GM12878 (cell line): ENCODE results near the gene PDZD2. TPM values are rescaled to one million over a fixed set of nuclear protein-coding genes. Genes with fewer than 3 reads are reported as not detected.

ENCODE experiments used
- ATAC-seq: fragments of 200-7000 bp; cut with Tn5 transposase; 3 replicates; pipeline ENCODE4 v1.9.1; 2020; ENCODE audit warnings: mild to moderate bottlenecking, moderate library complexity
- BruUV-seq: library from RNA; stranded (reverse); fragments of 400-500 nt; replicated peaks from 2 replicates; lab custom pipeline; 2021; lab: Mats Ljungman, UMichigan
- CTCF ChIA-PET: fragments of 300-600 bp; sonication (Branson Sonifier 250); formaldehyde crosslinking; extraction: SDS; loops from one replicate; lab custom pipeline; 2021; ENCODE audit warnings: inconsistent platforms; lab: Yijun Ruan, JAX
- POLR2A ChIA-PET: fragments of 350-600 bp; formaldehyde crosslinking; extraction: SDS; loops from one replicate; lab custom pipeline; 2021; ENCODE audit warnings: inconsistent platforms; lab: Charles Lee
- RAD21 ChIA-PET: fragments of 300-600 bp; sonication (Branson Sonifier 250); formaldehyde crosslinking; loops from one replicate; lab custom pipeline; 2023; ENCODE audit warnings: antibody characterized with exemption; ENCODE audit not compliant: unreplicated experiment; lab: Charles Lee
- SMC1A ChIA-PET: fragments of 300-600 bp; sonication (Branson Sonifier 250); formaldehyde crosslinking; loops from one replicate; lab custom pipeline; 2023; ENCODE audit not compliant: unreplicated experiment, uncharacterized antibody; lab: Charles Lee
- DNase-seq: peaks from one replicate; pipeline ENCODE4 v3.0.0-alpha.2; 2011; ENCODE audit warnings: low read depth, low spot score
- FAIRE-seq: peaks from 3 replicates; lab custom pipeline; 2011; peaks lifted over from hg19 to GRCh38; lab: Jason Lieb, UNC
- H2AFZ ChIP-seq: 2 replicates; pipeline ENCODE4 v1.6.0; 2011; ENCODE audit warnings: low read depth, low read length, control low read depth; ENCODE audit not compliant: control insufficient read depth
- H3K27ac ChIP-seq: 2 replicates; pipeline ENCODE4 v1.5.1; 2011; ENCODE audit warnings: control low read depth; ENCODE audit not compliant: control insufficient read depth, insufficient read depth
- H3K27me3 ChIP-seq, 2 experiments: replicated peaks in 1 of 2; 2 replicates each; pipeline versions ENCODE4 v1.6.0 to v1.6.1; 2011; ENCODE audit warnings: low read length in 1 of 2; ENCODE audit not compliant: control insufficient read depth in 2 of 2, insufficient read depth in 2 of 2
- H3K36me3 ChIP-seq, 2 experiments: 2 replicates each; pipeline ENCODE4 v1.5.1; 2011; ENCODE audit warnings: low read length in 1 of 2; ENCODE audit not compliant: control insufficient read depth in 2 of 2, insufficient read depth in 2 of 2
- H3K4me1 ChIP-seq: 2 replicates; pipeline ENCODE4 v1.6.1; 2011; ENCODE audit warnings: mild to moderate bottlenecking, low read length, moderate library complexity, mixed read lengths; ENCODE audit not compliant: control insufficient read depth, insufficient read depth
- H3K4me2 ChIP-seq: 2 replicates; pipeline ENCODE4 v1.6.0; 2011; ENCODE audit warnings: control low read depth; ENCODE audit not compliant: control insufficient read depth, insufficient read depth
- H3K4me3 ChIP-seq: fragments of 200-600 bp; sonication (generic); 2 replicates; pipeline ENCODE4 v1.5.1; 2016
- H3K79me2 ChIP-seq: 2 replicates; pipeline ENCODE4 v1.6.0; 2011; ENCODE audit warnings: low read length; ENCODE audit not compliant: control insufficient read depth, insufficient read depth
- H3K9ac ChIP-seq: 2 replicates; pipeline ENCODE4 v1.8.0; 2011; ENCODE audit warnings: low read length, control low read depth, mixed read lengths; ENCODE audit not compliant: control insufficient read depth, insufficient read depth
- H3K9me3 ChIP-seq: replicated peaks from 3 replicates; pipeline ENCODE4 v1.5.1; 2011; ENCODE audit warnings: mild to moderate bottlenecking, low read length; ENCODE audit not compliant: control insufficient read depth, insufficient read depth
- H4K20me1 ChIP-seq: 2 replicates; pipeline ENCODE4 v1.6.0; 2011; ENCODE audit not compliant: control insufficient read depth, insufficient read depth
- BCL11A ChIP-seq: IDR thresholded peaks from 2 replicates; pipeline ENCODE4 v1.6.1; 2011; ENCODE audit warnings: low read depth, low read length
- BMI1 ChIP-seq: fragments of 450-650 bp; IDR thresholded peaks from 2 replicates; pipeline ENCODE4 v1.6.1; 2016; ENCODE audit warnings: mild to moderate bottlenecking, moderate library complexity, borderline replicate concordance
- CREM ChIP-seq: IDR thresholded peaks from 2 replicates; pipeline ENCODE4 v1.6.1; 2014; ENCODE audit warnings: antibody characterized with exemption, low read depth
- HDGF ChIP-seq: fragments of 450-650 bp; IDR thresholded peaks from 2 replicates; pipeline ENCODE4 v1.6.1; 2016; ENCODE audit warnings: antibody characterized with exemption
- JUNB ChIP-seq: IDR thresholded peaks from 2 replicates; pipeline ENCODE4 v1.6.1; 2016; ENCODE audit warnings: antibody characterized with exemption, mild to moderate bottlenecking
- KDM1A ChIP-seq: fragments of 200-600 bp; sonication (generic); IDR thresholded peaks from 2 replicates; pipeline ENCODE4 v1.6.1; 2016; ENCODE audit warnings: borderline replicate concordance
- MEF2B ChIP-seq: fragments of 450-650 bp; IDR thresholded peaks from 2 replicates; pipeline ENCODE4 v1.6.1; 2018; ENCODE audit warnings: mild to moderate bottlenecking, moderate library complexity; ENCODE audit not compliant: partially characterized antibody, poor library complexity, severe bottlenecking
- POLR2A ChIP-seq: IDR thresholded peaks from 2 replicates; pipeline ENCODE4 v1.6.1; 2011; ENCODE audit warnings: low read depth, mild to moderate bottlenecking, low read length
- POLR2AphosphoS5 ChIP-seq: IDR thresholded peaks from 2 replicates; pipeline ENCODE4 v1.6.1; 2011; ENCODE audit warnings: mild to moderate bottlenecking, low read length, inconsistent platforms
- TCF3 ChIP-seq: IDR thresholded peaks from 2 replicates; pipeline ENCODE4 v1.6.1; 2012; ENCODE audit warnings: low read depth, mild to moderate bottlenecking, low read length, borderline replicate concordance; ENCODE audit not compliant: insufficient read depth
- USF1 ChIP-seq: IDR thresholded peaks from 2 replicates; pipeline ENCODE4 v1.6.1; 2011; ENCODE audit warnings: borderline replicate concordance, low read depth, mild to moderate bottlenecking, moderate library complexity, mixed read lengths, low read length; ENCODE audit not compliant: insufficient read depth; ENCODE audit errors: extremely low read length
- YY1 ChIP-seq: IDR thresholded peaks from 2 replicates; pipeline ENCODE4 v1.6.1; 2011; ENCODE audit warnings: low read depth, mild to moderate bottlenecking, low read length
- ZBED1 ChIP-seq: IDR thresholded peaks from 2 replicates; pipeline ENCODE4 v1.6.1; 2016; ENCODE audit warnings: borderline replicate concordance
- ZNF207 ChIP-seq: fragments of 450-650 bp; IDR thresholded peaks from 2 replicates; pipeline ENCODE4 v1.6.1; 2014; ENCODE audit warnings: antibody characterized with exemption, mild to moderate bottlenecking, borderline replicate concordance
- ZSCAN29 ChIP-seq: fragments of 450-650 bp; IDR thresholded peaks from 2 replicates; pipeline ENCODE4 v1.6.1; 2017; ENCODE audit warnings: mild to moderate bottlenecking, moderate library complexity
- WGBS: methylation state at CpG from one replicate; pipeline ENCODE4 v1.1.6; 2016; ENCODE audit warnings: low lambda C conversion rate; ENCODE audit not compliant: insufficient replicate concordance, insufficient coverage; ENCODE audit errors: missing lambda C conversion rate; 5-methylcytosine and 5-hydroxymethylcytosine counted together
- in situ Hi-C: fragments of 300-500 bp; cut with MboI; formaldehyde crosslinking; loops from 9 replicates; pipeline ENCODE4 v1.14.3; 2018; ENCODE audit warnings: mixed read lengths
- intact Hi-C: fragments of 100-400 bp; cut with micrococcal nuclease; formaldehyde crosslinking; loops from one replicate; pipeline ENCODE4 v1.14.2; 2022; ENCODE audit not compliant: unreplicated experiment
- polyA plus RNA-seq, 11 experiments: library from polyadenylated mRNA; depleted of rRNA in 4 of 11; unstranded in 6 of 11; stranded (reverse) in 5 of 11; fragments of >200 nt; fragmentation: Nextera tagmentation in 4 of 11; fragmentation: Illumina TruSeq in 1 of 11; extraction: Ambion mirVana in 4 of 11; extraction: Trizol in 1 of 11; gene quantifications; 1 replicate in 1 of 11; 2 replicates in 10 of 11; pipeline versions ENCODE4 v1.2.1 to v1.2.3, GENCODE V29; 2011 to 2016; ENCODE audit warnings: inconsistent platforms in 2 of 11, missing spikeins in 2 of 11, low read depth in 1 of 11
- total RNA-seq, 4 experiments: library from RNA; depleted of rRNA in 3 of 4; stranded (reverse); fragments of >200 nt in 3 of 4; fragmentation: Illumina TruSeq in 1 of 4; extraction: Trizol in 1 of 4; gene quantifications; 2 replicates each; pipeline versions ENCODE4 v1.2.1 to v1.2.3, GENCODE V29; 2013 to 2021

PDZD2 gene
- total and polyA plus RNA-seq, 10 of the 15 experiments (the other 5 are each of a cell fraction or from before 2014, with no cell fraction given) = 0.01 to 0.58 (median 0.29) TPM; not detected in 3

DNA sequence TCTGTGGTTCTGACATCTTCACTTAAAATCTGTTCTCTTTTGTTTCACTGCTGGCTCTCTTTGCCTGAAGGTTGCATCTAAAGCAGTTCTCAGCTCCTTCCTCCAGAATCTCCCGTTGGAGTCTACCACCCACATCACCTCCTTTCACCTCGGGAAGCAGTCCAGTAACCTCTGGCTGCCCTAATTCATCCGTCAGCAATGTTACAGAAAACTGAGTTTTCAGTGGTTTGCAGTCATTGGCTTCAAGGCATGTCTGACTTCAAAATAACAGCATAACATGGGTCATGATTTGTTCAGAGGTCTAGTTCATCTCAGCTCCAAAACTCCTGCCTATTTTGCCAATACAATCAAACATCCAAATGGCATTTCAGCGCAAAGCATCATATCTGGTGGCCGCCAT lies 427.5 kb downstream of the PDZD2 start:
- in situ Hi-C loops (no loop called here), intact Hi-C loops (loop anchor here (5.0 kb wide), 1 partner anchor 94 kb away; no protein-coding TSS in a partner anchor)
- Histone ChIP-seq H3K27me3 (no peaks in the 10 kb centered on the region), H3K4me1 (no peaks in the 10 kb centered on the region), H3K79me2 (no peaks in the 10 kb centered on the region), H4K20me1 (no peaks in the 10 kb centered on the region), H3K4me3 (no peak overlapping the region), H3K9ac (no peak overlapping the region), H3K27ac (no peak overlapping the region), H2AFZ (no peak overlapping the region), H3K4me2 (no peak overlapping the region), H3K9me3 (no peaks in the 10 kb centered on the region), H3K36me3 (no peaks in the 10 kb centered on the region)
- ATAC-seq (no peak), FAIRE-seq (peak; percentile 47), DNase-seq (no peak)
- ChIA-PET RAD21 (no interaction called here), POLR2A (no interaction called here), CTCF (interaction anchor here (1.1 to 1.9 kb wide), 2 partner anchors 10 to 27 kb away, joined by 4 read pairs; no protein-coding TSS in a partner anchor), SMC1A (no interaction called here)
- no TSS peak for BruUV-seq
- 21% methylated on average over 5 of the region's 5 CpGs for WGBS
- TF ChIP-seq TCF3 = no peak
- no peak for TF ChIP-seq MEF2B
- TF ChIP-seq YY1 = no peak
- TF ChIP-seq HDGF = no peak

DNA sequence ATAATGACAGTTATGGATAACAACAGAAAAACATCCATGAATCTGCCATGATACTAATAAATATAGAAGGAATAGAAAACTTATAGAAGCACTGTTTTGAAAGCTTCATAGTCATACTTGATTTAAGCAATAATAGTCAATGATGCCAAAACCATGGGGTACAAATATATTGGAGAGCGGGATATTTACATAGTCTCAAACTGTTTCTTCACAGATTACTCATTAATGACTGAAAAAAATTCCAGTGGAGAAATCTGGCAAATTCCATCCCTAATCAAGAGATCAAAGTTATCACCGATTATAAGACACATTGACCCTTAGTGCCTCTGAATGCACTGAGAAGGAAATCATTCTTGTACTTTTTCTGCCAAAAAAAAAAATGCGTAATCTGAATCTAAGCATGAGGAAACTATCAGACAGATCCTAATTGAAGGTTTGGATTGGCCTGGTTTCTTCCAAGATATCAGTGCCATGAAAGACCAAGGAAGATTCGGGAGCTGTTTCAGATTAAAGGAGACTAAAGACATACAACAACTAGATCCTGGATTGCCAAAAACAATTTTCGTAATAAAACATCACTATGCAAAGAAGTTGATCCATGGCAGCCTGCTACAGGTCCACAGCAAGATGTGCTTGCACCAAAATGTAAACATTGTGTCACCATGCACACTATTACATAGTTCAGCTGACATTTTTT lies 429.0 kb downstream of the PDZD2 start:
- SMC1A ChIA-PET = no interaction called here
- no peak for TF ChIP-seq USF1
- TF ChIP-seq HDGF = no peak
- TF ChIP-seq CREM = no peak
- TF ChIP-seq ZBED1 = no peak
- no peak for TF ChIP-seq KDM1A
- TF ChIP-seq POLR2AphosphoS5 = no peak
- TF ChIP-seq POLR2A = no peak
- TF ChIP-seq BMI1 = no peak
- no peak for TF ChIP-seq JUNB
- no peak for TF ChIP-seq ZSCAN29
- TF ChIP-seq BCL11A = no peak
- no peak for TF ChIP-seq ZNF207

More for the DNA sequence above, 429.0 kb downstream of the PDZD2 start:
- Histone ChIP-seq H3K9ac (no peak overlapping the region), H3K4me3 (no peak overlapping the region), H3K79me2 (no peaks in the 10 kb centered on the region), H3K36me3 (no peaks in the 10 kb centered on the region), H3K27ac (no peak overlapping the region), H3K4me1 (no peaks in the 10 kb centered on the region), H3K27me3 (no peaks in the 10 kb centered on the region), H3K4me2 (no peak overlapping the region), H4K20me1 (no peaks in the 10 kb centered on the region), H3K9me3 (no peaks in the 10 kb centered on the region), H2AFZ (no peak overlapping the region)
- no TSS peak for BruUV-seq
- POLR2A ChIA-PET = no interaction called here
- RAD21 ChIA-PET = no interaction called here
- DNase-seq = no peak
- intact Hi-C loops = loop anchor here (5.0 kb wide), 1 partner anchor 96 kb away; no protein-coding TSS in a partner anchor
- 40% methylated on average over 5 of the region's 5 CpGs for WGBS
- no peak for ATAC-seq
- in situ Hi-C loops = no loop called here
- CTCF ChIA-PET = interaction anchor here (0.6 to 1.9 kb wide), 2 partner anchors 25 to 1512 kb away, joined by 4 read pairs; no protein-coding TSS in a partner anchor
- no peak for FAIRE-seq
